ENCODE data around the gene PPP2R5C. TPM values are rescaled to one million over a fixed set of nuclear protein-coding genes. Genes with fewer than 3 reads are reported as not detected.

The PPP2R5C gene
- total RNA-seq, 2 experiments from 2014 or later, result 291 to 300 TPM

DNA sequence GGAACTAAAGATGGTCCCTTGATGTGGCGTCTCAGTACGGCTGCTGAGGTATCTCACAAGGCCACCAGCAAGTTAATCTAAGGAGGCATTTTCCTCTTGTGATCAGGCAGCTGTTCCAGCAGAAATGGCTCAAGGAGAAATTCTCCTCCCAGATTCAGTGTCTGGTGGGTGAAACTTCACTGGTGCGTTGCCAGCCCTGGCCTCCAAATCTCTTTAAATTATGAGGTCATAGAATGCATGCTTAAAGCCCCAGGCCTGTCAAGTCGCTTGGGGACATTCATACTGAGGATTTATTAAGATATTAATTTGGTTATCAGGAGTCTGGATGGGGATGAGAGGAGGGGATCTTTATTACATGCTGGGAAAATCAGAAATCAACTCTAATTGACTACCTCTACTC, 72.9 kb downstream of the PPP2R5C start:
- H3K27ac Mint-ChIP-seq, result no peak overlapping the region
- CTCF ChIA-PET, result interaction anchor here (0.6 to 1.5 kb wide), 2 partner anchors 10 to 281 kb away, joined by 3 to 6 read pairs; no protein-coding TSS in a partner anchor

GRCh38 chr14:101834800-101835547, 73.5 kb downstream of the PPP2R5C start:
- H3K36me3 Mint-ChIP-seq (ENCODE audit: low read depth), result peaks cover 32% of the 10 kb centered on the region
- ChIA-PET POLR2A (no interaction called here), CTCF (interaction anchor here (0.6 to 1.5 kb wide), 2 partner anchors 9 to 281 kb away, joined by 3 to 6 read pairs; no protein-coding TSS in a partner anchor)
- H3K27me3 Mint-ChIP-seq, result no peaks in the 10 kb centered on the region
- DNase-seq, result no peak
- no peak overlapping the region for H3K4me3 Mint-ChIP-seq
- no peaks in the 10 kb centered on the region for H3K9me3 Mint-ChIP-seq
- H3K4me1 Mint-ChIP-seq, result peaks cover 80% of the 10 kb centered on the region
- no peak overlapping the region for H3K27ac Mint-ChIP-seq

More for the DNA sequence above, 72.9 kb downstream of the PPP2R5C start:
- no peak overlapping the region for H3K4me3 Mint-ChIP-seq
- no peaks in the 10 kb centered on the region for H3K27me3 Mint-ChIP-seq
- no peak for DNase-seq
- POLR2A ChIA-PET, result no interaction called here
- no peaks in the 10 kb centered on the region for H3K9me3 Mint-ChIP-seq
- H3K4me1 Mint-ChIP-seq, result peaks cover 80% of the 10 kb centered on the region
- peaks cover 35% of the 10 kb centered on the region for H3K36me3 Mint-ChIP-seq (ENCODE audit: low read depth)

DNA sequence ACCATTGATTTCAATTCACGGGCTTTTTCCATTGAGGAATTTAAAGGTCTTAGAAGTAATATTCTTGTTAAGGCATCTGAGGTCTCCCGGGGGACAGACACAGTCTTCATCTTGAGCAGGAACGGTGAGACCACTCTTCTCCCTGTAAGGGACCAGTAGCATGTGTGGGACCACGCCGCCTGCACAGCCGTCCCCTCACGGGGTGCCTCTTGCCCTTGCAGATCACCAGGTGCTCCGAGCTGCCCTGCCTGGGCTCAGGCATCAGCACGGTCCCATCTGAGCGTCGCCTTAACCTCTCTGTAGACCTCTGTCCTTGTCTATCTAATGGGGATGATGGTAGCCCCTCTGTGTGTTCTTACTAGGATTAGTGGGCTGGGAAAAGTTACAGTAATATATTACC, 74.1 kb downstream of the PPP2R5C start:
- no peak overlapping the region for H3K27ac Mint-ChIP-seq
- DNase-seq, result no peak
- POLR2A ChIA-PET, result no interaction called here
- H3K9me3 Mint-ChIP-seq, result no peaks in the 10 kb centered on the region
- peaks cover 33% of the 10 kb centered on the region for H3K36me3 Mint-ChIP-seq (ENCODE audit: low read depth)
- peaks cover 81% of the 10 kb centered on the region for H3K4me1 Mint-ChIP-seq
- no peak overlapping the region for H3K4me3 Mint-ChIP-seq
- CTCF ChIA-PET, result interaction anchor here (1.5 kb wide), 1 partner anchor 9 kb away, joined by 6 read pairs; no protein-coding TSS in a partner anchor
- H3K27me3 Mint-ChIP-seq, result no peaks in the 10 kb centered on the region

GRCh38 chr14:101836135-101836534, 74.6 kb downstream of the PPP2R5C start:
- no peak overlapping the region for H3K4me3 Mint-ChIP-seq
- peaks cover 37% of the 10 kb centered on the region for H3K36me3 Mint-ChIP-seq (ENCODE audit: low read depth)
- ChIA-PET CTCF (no interaction called here), POLR2A (no interaction called here)
- no peak overlapping the region for H3K27ac Mint-ChIP-seq
- H3K9me3 Mint-ChIP-seq, result no peaks in the 10 kb centered on the region
- H3K27me3 Mint-ChIP-seq, result no peaks in the 10 kb centered on the region
- DNase-seq, result no peak
- peaks cover 83% of the 10 kb centered on the region for H3K4me1 Mint-ChIP-seq

DNA sequence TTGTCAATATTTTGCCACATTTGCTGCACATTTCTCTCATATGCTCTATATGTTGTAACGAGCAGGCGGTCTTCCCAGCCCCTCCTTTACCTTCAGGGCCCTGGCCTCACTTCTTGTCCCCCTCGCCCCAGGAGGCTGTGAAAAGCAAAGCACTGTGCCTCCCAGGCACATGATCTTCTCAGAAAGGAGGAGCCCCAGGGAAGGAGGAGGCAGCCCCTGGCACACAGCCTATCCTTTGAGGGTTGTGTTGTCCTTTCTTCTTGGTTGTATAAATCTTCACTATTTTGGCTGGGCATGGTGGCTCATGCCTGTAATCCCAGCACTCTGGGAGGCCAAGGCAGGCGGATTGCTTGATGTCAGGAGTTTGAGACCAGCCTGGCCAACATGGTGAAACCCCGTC, 77.0 kb downstream of the PPP2R5C start:
- DNase-seq, result no peak
- H3K36me3 Mint-ChIP-seq (ENCODE audit: low read depth), result peaks cover 29% of the 10 kb centered on the region
- CTCF ChIA-PET, result no interaction called here
- POLR2A ChIA-PET, result no interaction called here
- H3K4me1 Mint-ChIP-seq, result peaks cover 83% of the 10 kb centered on the region
- H3K27ac Mint-ChIP-seq, result peak overlapping the region; percentile 89
- H3K27me3 Mint-ChIP-seq, result no peaks in the 10 kb centered on the region
- H3K4me3 Mint-ChIP-seq, result peak overlapping the region; percentile 20
- no peaks in the 10 kb centered on the region for H3K9me3 Mint-ChIP-seq

DNA sequence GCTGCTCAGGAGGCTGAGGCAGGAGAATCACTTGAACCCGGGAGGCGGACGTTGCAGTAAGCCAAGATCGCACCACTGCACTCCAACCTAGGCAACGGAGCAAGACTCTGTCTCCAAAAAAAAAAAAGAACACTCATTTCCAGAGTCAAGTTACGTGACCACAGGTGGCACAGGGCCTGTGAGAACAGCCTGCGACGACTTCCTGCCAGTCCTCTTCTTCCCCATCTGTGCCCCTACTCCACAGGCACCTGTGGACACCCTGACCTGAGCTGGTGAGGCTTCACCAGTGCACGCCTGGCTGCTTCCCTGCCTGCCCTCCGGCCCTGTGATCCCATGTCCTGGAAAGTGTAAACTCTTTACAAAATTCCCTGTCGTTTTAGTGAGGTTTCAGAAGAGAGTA, 77.7 kb downstream of the PPP2R5C start:
- peaks cover 31% of the 10 kb centered on the region for H3K36me3 Mint-ChIP-seq (ENCODE audit: low read depth)

DNA sequence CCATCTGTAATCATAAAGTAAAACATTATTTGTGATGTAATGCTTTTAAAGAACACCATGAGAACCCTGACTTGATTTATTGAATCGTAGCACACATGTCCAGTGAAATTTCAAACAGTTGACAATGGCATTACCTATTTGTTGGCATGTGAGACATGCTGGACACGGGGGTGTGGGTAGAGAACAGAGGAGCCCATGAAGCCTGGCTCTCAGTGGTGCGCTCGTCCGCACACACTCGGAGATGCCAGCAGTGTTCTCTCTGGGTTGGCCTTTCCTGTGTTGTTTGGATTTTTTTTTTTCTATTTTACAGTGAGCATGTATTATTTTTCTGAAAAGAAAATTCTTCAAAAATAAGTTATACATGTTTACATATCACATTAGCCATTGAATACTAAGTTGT, 78.2 kb downstream of the PPP2R5C start:
- DNase-seq, result no peak
- peak overlapping the region; percentile 89 for H3K27ac Mint-ChIP-seq
- ChIA-PET CTCF (interaction anchor here (0.5 kb wide), 1 partner anchor 20 kb away, joined by 4 read pairs; no protein-coding TSS in a partner anchor), POLR2A (no interaction called here)
- H3K4me3 Mint-ChIP-seq, result peak overlapping the region; percentile 20
- peaks cover 31% of the 10 kb centered on the region for H3K36me3 Mint-ChIP-seq (ENCODE audit: low read depth)
- no peaks in the 10 kb centered on the region for H3K27me3 Mint-ChIP-seq
- no peaks in the 10 kb centered on the region for H3K9me3 Mint-ChIP-seq
- peaks cover 87% of the 10 kb centered on the region for H3K4me1 Mint-ChIP-seq

More for the DNA sequence above, 77.7 kb downstream of the PPP2R5C start:
- Mint-ChIP-seq H3K27me3 (no peaks in the 10 kb centered on the region), H3K4me3 (peak overlapping the region; percentile 20), H3K27ac (peak overlapping the region; percentile 89), H3K4me1 (peaks cover 86% of the 10 kb centered on the region), H3K9me3 (no peaks in the 10 kb centered on the region)
- DNase-seq, result peak; percentile 66
- ChIA-PET CTCF (no interaction called here), POLR2A (no interaction called here)

DNA sequence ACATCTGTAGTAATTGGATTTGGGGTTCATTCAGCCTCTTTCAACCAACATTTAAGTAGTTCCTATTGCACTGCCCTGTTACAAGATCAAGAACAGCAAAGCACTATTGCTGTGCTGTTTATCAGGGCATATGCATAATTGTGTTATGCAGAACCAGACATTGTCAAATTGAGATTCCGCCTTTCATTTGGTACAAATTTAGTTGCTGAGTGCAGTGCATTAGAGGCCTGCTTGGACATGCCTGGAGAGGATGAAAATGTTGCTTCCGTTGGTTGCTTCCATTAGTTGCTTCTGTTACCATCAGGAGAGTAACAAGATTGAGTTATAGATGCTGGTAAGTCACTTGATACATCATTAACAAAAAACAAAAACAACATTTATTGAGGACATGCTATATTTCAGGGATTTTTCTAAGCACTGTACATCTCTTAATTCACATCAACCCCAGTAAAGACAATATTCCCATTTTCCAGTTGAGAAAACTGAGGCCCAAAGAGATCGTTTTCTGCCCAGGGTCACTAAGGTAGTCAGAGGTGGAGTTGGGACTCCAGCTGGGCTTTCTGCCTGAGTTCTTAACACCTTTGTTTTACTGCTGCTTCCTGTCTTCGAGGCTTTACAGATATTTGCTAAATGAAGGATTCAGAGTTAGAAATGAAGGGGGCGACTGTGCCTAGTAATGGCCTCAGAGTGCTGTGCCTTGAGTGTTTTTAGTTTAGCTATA, 79.3 kb downstream of the PPP2R5C start:
- Mint-ChIP-seq H3K9me3 (no peaks in the 10 kb centered on the region), H3K4me1 (peaks cover 86% of the 10 kb centered on the region), H3K27me3 (no peaks in the 10 kb centered on the region), H3K36me3 (ENCODE audit: low read depth) (peaks cover 31% of the 10 kb centered on the region), H3K27ac (peak overlapping the region; percentile 54), H3K4me3 (no peak overlapping the region)
- CTCF ChIA-PET, result interaction anchor here (1.5 to 2.2 kb wide), 3 partner anchors 9 to 134 kb away, joined by 5 to 7 read pairs (median 5); no protein-coding TSS in a partner anchor
- DNase-seq, result no peak
- POLR2A ChIA-PET, result no interaction called here

DNA sequence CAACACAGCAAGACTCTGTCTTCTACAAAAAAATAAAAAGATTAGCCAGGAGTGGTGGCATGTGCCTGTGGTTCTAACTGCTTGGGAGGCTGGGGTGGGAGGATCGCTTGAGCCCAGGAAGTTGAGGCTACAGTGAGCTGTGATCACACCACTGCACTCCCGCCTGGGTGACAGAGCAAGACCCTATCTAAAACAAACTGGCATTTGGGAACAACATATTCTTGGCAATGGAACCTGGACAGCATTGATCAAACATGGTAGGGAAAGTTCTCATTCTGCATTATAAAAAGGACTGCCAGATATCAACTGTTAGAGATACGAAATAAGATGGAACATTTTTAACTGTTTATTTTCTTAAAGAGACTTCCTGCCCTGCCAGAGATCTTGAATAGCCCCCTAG, 81.5 kb downstream of the PPP2R5C start:
- no peaks in the 10 kb centered on the region for H3K27me3 Mint-ChIP-seq
- peaks cover 87% of the 10 kb centered on the region for H3K4me1 Mint-ChIP-seq
- peak overlapping the region; percentile 76 for H3K27ac Mint-ChIP-seq
- no peak for DNase-seq
- peaks cover 33% of the 10 kb centered on the region for H3K36me3 Mint-ChIP-seq (ENCODE audit: low read depth)
- POLR2A ChIA-PET, result interaction anchor here (0.6 to 0.9 kb wide), 2 partner anchors 34 to 135 kb away, joined by 4 to 8 read pairs; no protein-coding TSS in a partner anchor
- H3K9me3 Mint-ChIP-seq, result no peaks in the 10 kb centered on the region
- no peak overlapping the region for H3K4me3 Mint-ChIP-seq
- CTCF ChIA-PET, result interaction anchor here (0.6 to 2.5 kb wide), 4 partner anchors 11 to 136 kb away, joined by 3 to 10 read pairs (median 5); no protein-coding TSS in a partner anchor

DNA sequence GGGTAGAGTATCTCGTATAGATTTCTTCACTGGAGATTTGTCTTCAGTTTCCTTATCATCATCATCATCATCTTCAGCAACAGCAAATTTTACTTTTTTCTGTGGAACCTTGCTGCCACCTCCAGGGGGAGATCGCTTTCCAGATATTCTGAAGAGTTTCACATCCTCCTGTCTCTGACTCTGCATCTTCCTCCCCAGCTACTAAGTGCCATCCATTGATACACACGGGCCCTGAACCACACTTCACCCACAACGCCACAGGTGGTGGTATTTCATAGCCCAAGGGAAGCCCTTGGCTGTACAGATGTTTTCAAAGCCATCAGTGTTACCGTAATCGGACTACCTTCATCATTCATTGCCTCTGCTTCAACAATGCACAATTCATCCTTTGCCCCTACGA, 82.2 kb downstream of the PPP2R5C start:
- ChIA-PET POLR2A (interaction anchor here (0.6 to 0.9 kb wide), 2 partner anchors 34 to 136 kb away, joined by 4 to 8 read pairs; no protein-coding TSS in a partner anchor), CTCF (interaction anchor here (1.0 to 2.5 kb wide), 5 partner anchors 9 to 137 kb away, joined by 3 to 10 read pairs (median 6); no protein-coding TSS in a partner anchor)
- peak; percentile 68 for DNase-seq
- Mint-ChIP-seq H3K9me3 (no peaks in the 10 kb centered on the region), H3K27ac (peak overlapping the region; percentile 76), H3K4me3 (no peak overlapping the region), H3K36me3 (ENCODE audit: low read depth) (peaks cover 32% of the 10 kb centered on the region), H3K4me1 (peaks cover 85% of the 10 kb centered on the region), H3K27me3 (no peaks in the 10 kb centered on the region)

DNA sequence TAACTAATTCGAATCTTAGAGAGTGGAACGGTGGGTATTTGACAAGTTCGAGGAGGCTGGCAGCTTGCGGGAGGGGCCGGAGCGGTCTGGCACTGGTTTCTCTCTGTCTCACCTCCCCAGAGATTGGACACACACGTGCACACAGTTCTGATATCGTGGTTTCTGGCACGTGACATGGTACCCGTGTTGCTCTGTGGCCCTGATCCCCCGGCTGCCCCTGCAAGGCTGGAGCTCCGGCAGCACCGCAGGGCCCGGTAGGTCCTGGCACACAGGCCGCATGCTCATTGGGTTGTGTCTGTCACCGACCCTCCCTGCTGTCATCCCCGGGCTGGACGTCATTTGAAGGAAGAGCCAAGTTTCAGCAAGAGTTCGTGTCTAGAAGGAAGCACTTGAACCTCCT, 82.7 kb downstream of the PPP2R5C start:
- peaks cover 84% of the 10 kb centered on the region for H3K4me1 Mint-ChIP-seq
- ChIA-PET POLR2A (interaction anchor here (0.9 kb wide), 1 partner anchor 137 kb away, joined by 4 read pairs; no protein-coding TSS in a partner anchor), CTCF (interaction anchor here (0.5 to 2.5 kb wide), 7 partner anchors 9 to 138 kb away, joined by 3 to 10 read pairs (median 6); no protein-coding TSS in a partner anchor)
- peaks cover 32% of the 10 kb centered on the region for H3K36me3 Mint-ChIP-seq (ENCODE audit: low read depth)
- H3K9me3 Mint-ChIP-seq, result no peaks in the 10 kb centered on the region
- H3K27me3 Mint-ChIP-seq, result no peaks in the 10 kb centered on the region
- no peak overlapping the region for H3K4me3 Mint-ChIP-seq
- no peak for DNase-seq
- peak overlapping the region; percentile 76 for H3K27ac Mint-ChIP-seq

DNA sequence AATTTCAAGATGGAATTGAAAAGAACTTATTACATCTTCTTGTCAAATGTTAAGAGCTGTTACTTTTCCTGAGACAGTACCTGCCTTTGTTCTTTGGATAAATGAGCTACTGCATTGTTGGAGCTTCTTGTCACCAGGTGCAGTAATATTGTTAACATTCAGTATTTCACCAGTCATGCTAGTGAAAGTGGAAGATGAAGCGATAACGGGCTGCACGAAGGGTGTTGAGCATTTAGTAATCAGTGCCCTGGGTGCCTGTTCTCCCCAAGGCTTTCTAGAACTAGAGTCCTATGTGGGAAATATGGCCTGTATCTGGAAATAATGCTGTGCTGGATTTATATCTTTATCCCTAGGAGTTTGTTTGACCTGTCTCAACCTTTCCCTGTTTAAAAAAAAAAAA, 83.2 kb downstream of the PPP2R5C start:
- Mint-ChIP-seq H3K27me3 (no peaks in the 10 kb centered on the region), H3K4me3 (no peak overlapping the region), H3K27ac (peak overlapping the region; percentile 16), H3K4me1 (peaks cover 84% of the 10 kb centered on the region), H3K9me3 (no peaks in the 10 kb centered on the region), H3K36me3 (ENCODE audit: low read depth) (peaks cover 32% of the 10 kb centered on the region)
- CTCF ChIA-PET, result interaction anchor here (0.5 to 2.5 kb wide), 7 partner anchors 9 to 471 kb away, joined by 3 to 10 read pairs (median 6); no protein-coding TSS in a partner anchor
- DNase-seq, result no peak
- POLR2A ChIA-PET, result no interaction called here
